Measurements from ENCODE around the gene PLEKHS1. TPM values are rescaled to one million over a fixed set of nuclear protein-coding genes. Genes with fewer than 3 reads are reported as not detected.
"Not testable (repeated sequence)": the region's sequence is repeated elsewhere in the genome, so short reads cannot be mapped to it uniquely, and the experiment has no call there.

PLEKHS1 gene
- total RNA-seq, 1 experiment from 2014 or later: not detected

GRCh38 chr10:113788604-113789083, 37.2 kb downstream of the PLEKHS1 start:
- DNase-seq (ENCODE audit: low spot score): peak; percentile 14

- no peak for DNase-seq (ENCODE audit: low spot score)
These were observed 40.2 kb downstream of the PLEKHS1 start for GRCh38 chr10:113791691-113792090.

GRCh38 chr10:113801569-113801968, 50.1 kb downstream of the PLEKHS1 start:
- no peak for DNase-seq (ENCODE audit: low spot score)

- DNase-seq (ENCODE audit: low spot score): no peak
These were observed 51.5 kb downstream of the PLEKHS1 start for GRCh38 chr10:113802997-113803396.

GRCh38 chr10:113806503-113806902, 55.0 kb downstream of the PLEKHS1 start:
- no peak for DNase-seq (ENCODE audit: low spot score)

GRCh38 chr10:113808168-113808567, 56.7 kb downstream of the PLEKHS1 start:
- DNase-seq (ENCODE audit: low spot score): no peak

GRCh38 chr10:113814700-113815099, 63.2 kb downstream of the PLEKHS1 start:
- not testable (repeated sequence) for DNase-seq (ENCODE audit: low spot score)

- no peak for DNase-seq (ENCODE audit: low spot score)
These were observed 68.5 kb downstream of the PLEKHS1 start for GRCh38 chr10:113819989-113820388.

GRCh38 chr10:113820507-113820906, 69.0 kb downstream of the PLEKHS1 start:
- DNase-seq (ENCODE audit: low spot score): no peak

GRCh38 chr10:113821306-113821705, 69.8 kb downstream of the PLEKHS1 start:
- not testable (repeated sequence) for DNase-seq (ENCODE audit: low spot score)

GRCh38 chr10:113822174-113822573, 70.7 kb downstream of the PLEKHS1 start:
- no peak for DNase-seq (ENCODE audit: low spot score)

GRCh38 chr10:113823389-113823788, 71.9 kb downstream of the PLEKHS1 start:
- DNase-seq (ENCODE audit: low spot score): no peak

GRCh38 chr10:113825791-113826190, 74.3 kb downstream of the PLEKHS1 start:
- DNase-seq (ENCODE audit: low spot score): no peak

GRCh38 chr10:113828567-113828966, 77.1 kb downstream of the PLEKHS1 start:
- DNase-seq (ENCODE audit: low spot score): not testable (repeated sequence)

Small RNA genes lying within 50 kb of the gene (small RNA-seq; reads per million reads assigned to genes)
- not detected for gene RF00560

Other genes starting within 250 kb of the PLEKHS1 start
- gene HABP2, start 198.6 kb upstream of the PLEKHS1 start, total RNA-seq (2014; rRNA removed; shearing (Covaris generic)): not detected in 2 replicates
- not detected in 2 replicates for gene NRAP, start 87.6 kb upstream of the PLEKHS1 start, total RNA-seq (2014; rRNA removed; shearing (Covaris generic))
- gene CASP7, start 71.8 kb upstream of the PLEKHS1 start, total RNA-seq (2014; rRNA removed; shearing (Covaris generic)): 22.2 TPM in 2 replicates
- 5.1 and 5.7 TPM in 2 replicates for gene DCLRE1A, start 102.4 kb downstream of the PLEKHS1 start, total RNA-seq (2014; rRNA removed; shearing (Covaris generic))
- gene NHLRC2, start 103.0 kb downstream of the PLEKHS1 start, total RNA-seq (2014; rRNA removed; shearing (Covaris generic)): 23.3 and 29.1 TPM in 2 replicates